ENCODE data around the gene ERO1A.
A peak's percentile ranks its signal among the peaks of the same experiment; 100 is the strongest.
"Not testable (repeated sequence)": the region's sequence is repeated elsewhere in the genome, so short reads cannot be mapped to it uniquely, and the experiment has no call there.

The ERO1A gene, protein sequence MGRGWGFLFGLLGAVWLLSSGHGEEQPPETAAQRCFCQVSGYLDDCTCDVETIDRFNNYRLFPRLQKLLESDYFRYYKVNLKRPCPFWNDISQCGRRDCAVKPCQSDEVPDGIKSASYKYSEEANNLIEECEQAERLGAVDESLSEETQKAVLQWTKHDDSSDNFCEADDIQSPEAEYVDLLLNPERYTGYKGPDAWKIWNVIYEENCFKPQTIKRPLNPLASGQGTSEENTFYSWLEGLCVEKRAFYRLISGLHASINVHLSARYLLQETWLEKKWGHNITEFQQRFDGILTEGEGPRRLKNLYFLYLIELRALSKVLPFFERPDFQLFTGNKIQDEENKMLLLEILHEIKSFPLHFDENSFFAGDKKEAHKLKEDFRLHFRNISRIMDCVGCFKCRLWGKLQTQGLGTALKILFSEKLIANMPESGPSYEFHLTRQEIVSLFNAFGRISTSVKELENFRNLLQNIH

DNA sequence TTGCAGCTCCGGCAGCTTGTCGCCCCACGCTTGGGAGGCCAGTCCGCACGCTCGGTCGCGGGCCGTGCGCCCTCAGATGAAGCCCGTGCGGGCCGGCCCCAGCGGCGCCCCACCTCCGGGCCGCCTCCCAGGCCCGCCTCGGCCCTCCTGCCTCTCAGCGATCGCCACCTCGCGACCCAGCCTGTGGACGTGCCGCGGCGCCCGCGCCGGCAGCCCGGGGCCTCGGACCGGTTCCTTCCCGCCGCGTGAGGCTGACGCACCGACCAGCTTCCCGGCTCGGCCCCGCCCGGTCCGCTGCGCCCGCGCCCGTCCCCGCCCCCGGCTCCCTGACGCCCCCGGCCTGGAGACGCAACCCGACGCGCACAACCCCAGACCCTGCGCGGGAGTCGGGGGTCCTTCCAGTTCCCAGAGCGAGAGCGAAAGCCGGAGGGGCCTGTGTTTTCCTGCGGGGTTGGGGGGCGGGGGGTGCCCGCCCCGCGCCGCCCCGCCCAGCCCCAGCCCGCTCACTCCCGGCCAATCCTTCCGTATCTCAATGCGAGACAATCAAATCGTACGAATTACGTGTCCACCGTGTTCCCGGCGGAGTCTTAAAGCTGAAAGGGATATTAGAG is at the start of gene ERO1A:
Gene ERO1A (minus strand): TSS at position 78 of the 611 bp plus-strand sequence. CDS start 77 bp downstream, at position 1.
- peak; percentile 51 to 57 for DNase-seq (ENCODE audit: low read depth in 2 of 2)

DNA sequence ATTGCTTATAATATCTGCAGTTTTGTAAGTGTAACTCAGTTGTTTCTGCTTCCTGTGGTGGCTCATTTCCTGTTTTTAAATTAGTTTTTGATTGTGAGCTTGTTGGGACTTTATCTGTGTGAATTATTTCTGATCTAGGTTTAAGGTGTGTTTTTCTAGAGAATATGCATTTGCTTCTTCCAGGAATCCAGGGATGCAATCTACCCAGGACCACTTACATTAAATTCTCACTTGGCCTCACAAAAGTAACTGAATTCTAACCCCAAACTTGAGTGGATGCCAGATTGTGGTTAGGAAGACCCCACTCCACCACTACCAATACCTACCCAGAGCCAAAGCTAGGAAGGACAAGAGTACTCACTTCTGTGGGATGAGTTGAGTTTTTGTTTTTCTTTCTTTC is 46.5 kb upstream of the ERO1A start:
- DNase-seq (ENCODE audit: low read depth in 2 of 2) = no peak

DNA sequence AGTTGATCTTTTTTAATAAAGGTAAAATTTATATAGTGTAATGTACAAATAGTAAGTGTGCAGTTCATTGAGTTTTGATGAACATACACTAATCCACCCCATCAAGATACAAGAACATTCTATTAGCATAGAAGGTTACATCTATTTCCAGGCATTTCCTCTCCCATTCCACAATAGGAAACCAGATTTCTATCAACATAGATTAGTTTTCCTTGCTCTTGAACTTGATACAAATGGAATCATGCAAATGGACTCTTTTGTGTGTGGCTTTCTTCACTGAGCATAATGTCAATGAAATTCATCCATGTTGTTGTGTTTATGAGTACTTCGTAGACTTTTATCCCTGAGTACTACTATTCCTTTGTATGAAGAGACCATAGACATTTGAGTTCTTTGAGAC is 45.4 kb upstream of the ERO1A start:
- no peak for DNase-seq (ENCODE audit: low read depth in 2 of 2)

DNA sequence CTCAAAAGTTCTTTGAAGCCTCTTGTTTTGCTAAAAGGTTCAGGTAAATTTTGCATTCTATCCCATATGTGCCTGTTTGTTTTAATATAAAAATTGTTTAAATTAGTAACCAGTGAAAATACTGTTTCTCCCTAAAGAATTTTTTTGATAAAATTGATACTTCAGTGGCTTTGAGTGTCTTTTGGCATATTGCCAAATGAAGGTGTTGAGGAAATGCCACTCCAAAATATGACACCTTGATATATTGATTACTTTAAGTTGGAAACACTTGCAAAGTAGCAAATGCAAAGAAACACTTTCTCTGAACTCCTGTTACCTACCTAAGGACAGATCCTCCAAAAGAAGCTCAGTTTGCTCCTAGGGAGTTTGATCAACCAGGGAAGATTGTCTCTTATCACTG is 43.1 kb upstream of the ERO1A start:
- no peak for DNase-seq (ENCODE audit: low read depth in 2 of 2)

DNA sequence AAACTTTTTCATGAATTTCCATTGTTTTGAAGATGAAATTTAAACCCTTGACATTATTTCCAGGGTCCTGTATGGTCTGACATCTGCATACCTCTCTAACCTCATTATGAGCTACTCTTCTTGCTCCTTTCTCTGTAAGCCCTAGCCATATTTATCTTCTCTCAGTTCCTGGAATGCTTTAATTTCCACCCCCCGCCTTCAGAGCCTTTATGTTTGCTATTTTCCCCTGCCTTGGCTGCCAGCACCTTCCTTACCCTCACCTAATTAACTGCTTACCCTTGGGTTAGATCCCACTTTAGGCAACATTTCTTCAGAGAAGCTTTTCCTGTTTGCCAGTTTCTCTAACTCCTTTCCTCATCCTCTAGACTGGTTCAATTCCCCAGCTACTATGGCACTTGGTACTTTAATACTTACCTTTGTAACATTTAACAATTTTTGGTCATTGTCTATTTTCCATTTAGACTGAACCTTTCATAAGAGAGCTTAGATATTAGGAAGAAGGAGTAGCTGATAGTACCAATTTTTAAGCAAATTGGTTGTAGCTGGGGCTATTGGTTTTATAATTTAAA is 40.6 kb upstream of the ERO1A start:
- DNase-seq (ENCODE audit: low read depth in 2 of 2) = no peak

DNA sequence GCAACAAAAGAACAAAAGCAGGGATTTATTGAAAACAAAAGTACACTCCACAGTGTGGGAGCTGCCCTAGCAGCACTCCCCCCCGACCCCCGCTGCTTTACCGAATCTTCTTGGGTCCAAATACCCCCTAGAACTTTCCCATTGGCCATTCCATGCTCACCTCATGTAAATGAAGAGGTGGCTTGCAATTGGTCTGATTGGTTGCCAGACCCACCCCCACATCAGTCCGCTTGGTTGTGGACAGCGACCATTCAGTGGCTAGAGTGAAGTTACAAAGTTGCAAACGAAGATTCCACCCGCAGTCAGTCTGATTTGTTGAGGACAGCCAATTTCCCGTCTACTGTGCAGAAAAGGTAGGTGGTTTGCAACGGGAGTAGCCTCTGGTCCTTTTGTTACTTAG is 38.5 kb upstream of the ERO1A start:
- no peak for DNase-seq (ENCODE audit: low read depth in 2 of 2)

DNA sequence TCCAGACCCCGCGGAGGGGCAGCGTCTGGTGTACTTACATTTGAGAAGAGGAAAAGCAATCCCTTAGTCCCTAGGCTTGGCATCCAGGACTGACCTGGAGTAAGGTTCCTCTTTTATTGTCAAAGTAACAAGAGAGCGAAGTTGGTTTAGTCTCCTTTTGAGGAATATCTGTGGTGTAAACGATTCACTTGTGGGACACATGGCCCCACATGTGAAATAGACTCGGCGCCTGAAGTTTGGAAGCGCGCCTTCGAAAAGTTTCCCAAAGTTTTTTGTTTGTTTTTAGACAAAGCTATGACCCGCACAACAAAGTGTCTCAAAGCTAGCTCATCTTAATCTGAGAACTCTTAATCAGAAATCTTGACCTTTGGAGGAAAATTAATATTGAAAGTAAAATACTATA is 35.4 kb upstream of the ERO1A start:
- no peak for DNase-seq (ENCODE audit: low read depth in 2 of 2)

DNA sequence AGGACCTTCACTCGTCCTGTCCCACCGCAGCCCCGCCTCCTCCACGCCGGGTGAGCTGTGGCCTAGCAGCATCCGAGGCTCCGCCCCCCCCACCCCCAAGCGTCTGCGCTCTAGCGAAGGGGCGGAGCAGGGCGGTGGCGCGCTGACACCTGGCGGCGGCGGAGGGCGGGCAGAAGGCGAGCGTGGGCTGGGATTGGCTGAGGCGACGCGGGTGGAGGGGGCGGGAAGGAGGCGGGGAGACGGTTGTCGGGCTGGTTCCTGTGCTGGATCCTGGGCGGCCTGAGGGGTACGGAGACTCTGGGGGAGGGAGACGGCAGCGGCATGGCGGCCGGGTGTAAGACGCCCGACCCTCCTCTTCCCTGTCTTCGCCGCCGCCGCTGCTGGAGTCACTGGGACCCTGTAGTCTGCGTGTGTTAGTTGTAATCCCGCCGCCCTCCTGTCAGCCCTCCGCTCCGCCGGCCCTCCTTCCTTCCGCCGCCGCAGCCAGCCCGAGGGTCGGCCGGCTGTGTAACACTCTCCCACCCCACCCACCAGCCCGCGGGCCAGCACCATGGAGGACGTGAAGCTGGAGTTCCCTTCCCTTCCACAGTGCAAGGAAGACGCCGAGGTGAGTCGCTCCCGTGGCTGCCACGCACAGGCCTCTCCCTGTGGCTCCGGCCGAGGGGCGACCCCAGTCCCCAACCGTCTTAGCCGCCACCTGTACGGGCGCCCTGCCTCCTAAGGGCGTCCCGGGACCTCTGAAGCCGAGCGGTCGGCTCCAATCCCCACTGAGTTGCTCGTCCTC is 34.8 kb upstream of the ERO1A start, which contains the start of gene STYX:
Gene STYX (plus strand): TSS at position 242 of the 784 bp plus-strand sequence. CDS start 309 bp downstream, at position 551.
- peak; percentile 90 to 93 for DNase-seq (ENCODE audit: low read depth in 2 of 2)

DNA sequence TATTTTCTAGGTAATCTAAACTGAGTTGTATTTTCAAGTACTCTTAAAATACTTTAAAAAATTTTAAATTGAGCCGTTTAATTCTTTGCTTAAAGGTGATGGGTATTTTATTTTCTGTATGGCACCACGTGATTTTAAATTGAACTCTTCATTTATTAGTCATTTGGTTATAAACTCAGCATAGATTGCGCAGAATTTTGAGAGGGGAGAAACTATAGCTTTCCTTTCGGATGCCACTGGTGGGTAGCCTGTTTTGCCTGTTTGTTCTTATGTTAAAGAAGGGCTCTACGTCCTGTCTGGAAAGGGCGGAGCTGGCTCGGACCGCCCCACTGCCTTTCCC is 34.2 kb upstream of the ERO1A start:
- no peak for DNase-seq (ENCODE audit: low read depth in 2 of 2)

DNA sequence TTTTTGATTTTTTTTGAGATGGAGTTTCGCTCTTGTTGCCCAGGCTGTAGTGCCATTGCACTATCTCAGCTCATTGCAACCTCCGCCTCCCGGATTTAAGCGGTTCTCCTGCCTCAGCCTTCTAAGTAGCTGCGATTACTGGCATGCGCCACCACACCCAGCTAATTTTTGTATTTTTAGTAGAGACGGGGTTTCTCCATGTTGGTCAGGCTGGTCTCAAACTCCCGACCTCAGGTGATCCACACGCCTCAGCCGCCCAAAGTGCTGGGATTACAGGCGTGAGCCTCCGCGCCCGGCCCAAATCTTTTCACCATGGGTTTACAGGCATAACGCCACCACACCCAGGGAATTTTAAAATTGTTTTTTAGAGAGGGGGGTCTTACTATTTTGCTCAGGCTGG is 33.7 kb upstream of the ERO1A start:
- DNase-seq (ENCODE audit: low read depth in 2 of 2) = not testable (repeated sequence)

DNA sequence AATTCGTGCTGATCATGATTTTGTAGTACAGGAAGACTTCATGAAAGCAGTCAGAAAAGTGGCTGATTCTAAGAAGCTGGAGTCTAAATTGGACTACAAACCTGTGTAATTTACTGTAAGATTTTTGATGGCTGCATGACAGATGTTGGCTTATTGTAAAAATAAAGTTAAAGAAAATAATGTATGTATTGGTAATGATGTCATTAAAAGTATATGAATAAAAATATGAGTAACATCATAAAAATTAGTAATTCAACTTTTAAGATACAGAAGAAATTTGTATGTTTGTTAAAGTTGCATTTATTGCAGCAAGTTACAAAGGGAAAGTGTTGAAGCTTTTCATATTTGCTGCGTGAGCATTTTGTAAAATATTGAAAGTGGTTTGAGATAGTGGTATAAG is 32.2 kb upstream of the ERO1A start:
- DNase-seq (ENCODE audit: low read depth in 2 of 2) = not testable (repeated sequence)

DNA sequence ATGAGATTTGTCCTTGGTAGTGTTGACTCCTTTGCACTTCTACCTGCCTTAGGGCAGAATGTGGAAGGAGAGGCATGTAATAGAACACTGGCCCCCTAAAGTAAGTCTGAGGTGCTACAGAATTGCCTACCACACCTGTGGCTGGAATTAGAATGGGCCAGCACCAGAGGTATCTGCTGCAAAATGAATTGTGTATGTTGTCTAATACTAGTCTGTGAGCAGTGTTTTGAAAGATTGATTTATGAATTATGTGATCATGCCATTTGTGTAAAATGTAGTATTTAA is 28.9 kb upstream of the ERO1A start:
- no peak for DNase-seq (ENCODE audit: low read depth in 2 of 2)

DNA sequence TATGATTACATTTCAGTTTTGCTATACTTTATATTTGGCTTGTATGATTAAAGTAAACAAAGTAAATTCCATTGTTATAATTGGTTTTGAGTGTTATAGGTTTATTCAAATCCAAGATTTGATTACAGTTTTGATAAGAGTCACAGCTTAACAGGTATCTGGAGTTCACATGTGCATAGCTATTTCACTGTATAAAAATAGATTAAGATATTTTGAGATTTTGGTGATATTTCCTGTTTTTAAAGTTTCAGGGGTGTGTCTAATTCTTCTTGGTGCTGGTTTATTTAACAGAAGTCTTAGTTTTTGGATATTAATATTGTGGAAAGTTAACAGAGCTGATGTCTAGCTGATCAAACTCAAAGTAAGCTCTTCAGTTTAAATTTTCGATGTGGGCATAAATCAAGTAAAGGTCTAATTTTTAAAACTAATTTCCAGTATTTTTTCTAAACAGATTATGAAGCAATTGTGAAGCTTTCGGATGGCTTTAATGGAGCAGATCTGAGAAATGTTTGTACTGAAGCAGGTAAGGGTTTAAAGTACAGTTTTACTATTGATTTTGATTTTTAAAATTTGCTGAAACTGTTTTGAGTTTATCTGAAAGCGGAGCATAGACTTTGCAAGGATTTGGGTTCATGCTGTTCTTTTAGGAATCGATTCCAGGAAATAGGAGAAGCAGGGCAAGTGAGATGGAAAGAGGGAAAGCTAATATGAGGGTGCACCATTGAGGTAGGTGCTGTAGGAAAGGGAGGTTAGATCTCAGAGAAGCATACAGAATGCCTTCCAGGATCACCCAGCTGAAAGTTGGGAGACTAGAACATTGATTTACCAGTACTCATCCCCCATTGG is 28.4 kb upstream of the ERO1A start:
- DNase-seq (ENCODE audit: low read depth in 2 of 2) = no peak

DNA sequence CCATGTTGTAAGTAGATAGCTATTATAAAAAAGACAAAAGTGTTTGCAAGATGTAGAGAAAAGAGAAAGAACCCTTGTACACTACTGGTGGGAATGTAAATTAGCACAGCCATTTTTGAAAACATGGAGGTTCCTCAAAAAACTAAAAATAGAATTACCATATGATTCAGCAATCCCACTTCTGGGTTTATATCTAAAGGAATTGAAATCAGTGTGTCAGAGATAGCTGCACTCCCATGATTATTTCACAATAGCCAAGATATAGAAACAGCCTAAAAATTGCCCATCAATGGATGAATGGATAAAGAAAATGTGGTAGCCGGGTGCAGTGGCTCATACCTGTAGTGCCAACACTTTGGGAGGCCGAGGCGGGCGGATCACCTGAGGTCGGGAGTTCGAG is 20.8 kb upstream of the ERO1A start:
- no peak for DNase-seq (ENCODE audit: low read depth in 2 of 2)

DNA sequence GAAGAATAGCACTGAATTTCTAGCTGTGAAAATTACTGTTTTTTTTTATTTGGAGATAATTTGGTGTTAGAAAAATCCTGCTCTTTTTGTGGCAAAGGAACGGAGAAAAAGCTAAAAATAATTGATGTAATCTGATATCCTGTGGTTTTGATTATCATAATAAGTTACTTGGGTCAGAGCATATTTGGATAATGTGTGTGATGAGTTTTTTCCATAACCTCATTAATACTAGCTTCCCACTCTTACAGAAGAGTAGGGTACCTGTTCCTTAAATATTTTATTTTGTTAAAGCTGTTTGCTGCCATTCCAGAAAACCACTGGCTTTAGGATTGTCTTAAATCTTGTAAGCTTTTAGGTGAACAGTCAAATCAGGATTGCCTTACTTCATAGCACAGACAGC is 16.3 kb upstream of the ERO1A start:
- DNase-seq (ENCODE audit: low read depth in 2 of 2) = no peak

DNA sequence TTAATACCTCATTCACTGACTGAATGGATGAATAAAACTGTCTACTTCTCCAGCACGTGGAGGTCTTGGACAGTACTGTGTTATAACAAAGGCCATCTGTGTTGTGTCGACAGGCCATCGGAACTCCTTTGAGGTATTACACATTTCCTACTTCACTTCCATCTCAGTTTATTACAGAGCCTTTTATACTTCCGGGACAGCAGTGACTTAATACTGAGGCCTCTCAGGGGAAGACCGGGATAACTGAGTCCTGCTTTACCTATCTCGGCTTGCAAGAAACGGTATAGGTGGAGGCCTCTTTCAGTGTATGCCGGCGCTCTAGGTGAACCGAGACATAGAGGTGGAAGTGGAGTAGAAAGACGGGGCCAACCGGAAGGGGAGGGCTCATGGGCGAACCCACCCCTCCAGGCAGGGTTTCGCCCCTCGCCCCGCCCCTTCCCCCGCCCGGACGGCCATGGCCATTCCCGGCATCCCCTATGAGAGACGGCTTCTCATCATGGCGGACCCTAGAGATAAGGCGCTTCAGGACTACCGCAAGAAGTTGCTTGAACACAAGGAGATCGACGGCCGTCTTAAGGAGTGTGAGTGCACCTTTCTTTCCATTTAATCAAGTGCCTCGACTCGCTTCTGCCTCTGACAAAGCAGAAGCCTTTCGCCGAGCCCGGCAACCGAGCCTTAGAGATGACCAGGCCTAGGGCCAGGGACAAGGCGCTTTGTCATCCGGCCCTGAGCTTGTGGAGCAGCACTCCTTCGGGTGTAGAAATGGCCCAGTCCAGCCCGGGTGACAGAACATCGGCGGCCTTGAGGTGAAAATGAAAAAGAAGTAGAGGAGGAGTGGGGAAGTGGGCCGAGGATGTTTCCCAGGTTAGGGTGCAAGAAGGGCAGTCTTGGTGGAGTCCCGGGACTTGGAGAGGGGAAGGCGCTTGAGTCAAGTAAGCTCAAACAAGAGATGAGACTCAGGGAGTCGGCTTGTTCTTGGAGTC is 11.7 kb upstream of the ERO1A start, which contains the start of gene PSMC6:
Gene PSMC6 (plus strand): TSS at position 477 of the 983 bp plus-strand sequence. CDS start 20 bp downstream, at position 497.
- DNase-seq (ENCODE audit: low read depth in 2 of 2) = peak; percentile 55

DNA sequence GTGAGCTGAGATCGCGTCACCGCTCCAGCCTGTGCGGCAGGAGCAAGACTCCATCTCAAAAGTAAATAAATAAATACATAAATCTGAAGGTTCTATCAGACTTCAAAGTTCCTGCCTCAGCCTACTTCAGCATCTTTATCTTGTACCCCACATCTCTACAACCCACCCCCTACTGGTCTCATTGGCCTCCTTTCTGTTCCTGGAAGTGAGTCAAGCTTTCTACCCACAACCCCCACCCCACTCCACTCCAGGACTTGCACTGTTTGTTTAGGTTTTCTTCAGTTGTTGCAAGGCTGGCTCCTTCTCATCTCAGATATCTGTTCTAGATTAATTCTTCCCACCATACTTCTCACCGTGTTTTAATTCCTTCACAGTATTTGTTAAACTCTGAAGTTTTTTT is 10.9 kb upstream of the ERO1A start:
- DNase-seq (ENCODE audit: low read depth in 2 of 2) = no peak

DNA sequence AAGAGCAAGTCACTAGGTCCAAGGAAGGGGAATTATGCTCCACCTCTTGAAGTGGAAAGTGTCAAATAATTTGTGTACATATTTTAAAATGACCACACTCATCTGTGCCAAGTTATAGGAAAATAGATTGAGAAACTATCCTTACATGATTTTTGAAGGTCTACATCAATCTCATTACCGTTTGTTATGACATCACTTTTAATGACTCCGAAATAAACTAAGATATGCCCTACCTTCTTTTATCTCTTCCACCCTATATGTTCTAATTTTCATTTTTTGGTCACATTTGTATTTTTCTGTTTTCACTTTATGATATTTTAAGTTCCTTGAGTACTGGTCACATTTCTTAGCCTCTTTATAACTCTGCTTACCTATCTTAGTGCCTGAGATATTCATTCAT is 8.3 kb upstream of the ERO1A start:
- DNase-seq (ENCODE audit: low read depth in 2 of 2) = no peak

DNA sequence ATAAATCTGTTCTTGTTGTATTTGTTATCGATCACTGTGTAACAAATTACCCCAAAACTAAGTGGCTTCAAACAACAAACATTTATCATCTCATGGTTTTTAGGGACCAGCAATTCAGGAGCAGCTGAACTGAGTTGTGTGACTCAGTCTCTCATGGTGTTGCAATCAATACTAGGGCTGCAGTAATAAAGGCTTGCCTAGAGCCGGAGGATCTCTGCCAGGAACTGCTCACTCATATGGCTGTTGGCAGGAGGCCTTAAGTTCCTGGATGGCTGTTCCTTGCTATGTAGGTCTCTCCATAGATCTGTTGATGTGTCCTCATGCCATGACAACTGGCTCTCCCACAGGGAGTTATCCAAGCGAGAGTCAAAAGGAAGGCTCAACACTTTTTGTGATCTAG is 7.9 kb upstream of the ERO1A start:
- DNase-seq (ENCODE audit: low read depth in 2 of 2) = peak; percentile 87 to 90

DNA sequence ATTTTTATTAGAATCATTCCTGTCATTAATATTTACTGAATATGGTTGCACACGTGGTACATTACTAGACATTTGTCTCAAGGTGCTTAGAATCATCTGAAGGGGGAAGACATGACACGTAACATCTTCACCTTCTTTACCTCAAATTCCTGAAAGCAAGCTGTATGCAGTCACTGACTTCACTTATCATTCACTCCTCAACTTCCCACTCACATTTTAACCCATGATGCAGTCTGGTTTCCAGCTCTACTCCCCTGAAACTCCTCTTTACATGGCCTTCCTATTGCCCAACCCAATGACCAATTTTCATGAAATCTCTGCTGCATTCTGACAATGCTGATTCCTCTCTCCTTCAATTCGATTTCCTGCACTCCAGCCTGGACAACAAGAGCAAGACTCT is 5.9 kb upstream of the ERO1A start:
- DNase-seq (ENCODE audit: low read depth in 2 of 2) = no peak
